Heart left ventricle (tissue), 16 donors: Measurements from ENCODE around the gene PDE7B. TPM values are rescaled to one million over a fixed set of nuclear protein-coding genes. Genes with fewer than 3 reads are reported as not detected.

Source experiments
- ATAC-seq, 4 donors: fragments of 200-7000 bp; cut with Tn5 transposase; one replicate each; pipeline ENCODE4 v1.9.1; 2020 to 2022; ENCODE audit warnings: moderate library complexity in 4 of 4, mild to moderate bottlenecking in 3 of 4, moderate number of reproducible peaks in 1 of 4
- DNase-seq, 5 donors: peaks; one replicate each; pipeline ENCODE4 v3.0.0-alpha.2; 2020
- H3K27ac ChIP-seq, 12 donors: fragments of 200-600 bp; sonication (generic) in 4 of 12; one replicate each; pipeline versions ENCODE4 v1.5.0 to v1.8.0; 2016 to 2022; ENCODE audit warnings: mild to moderate bottlenecking in 2 of 12
- H3K27me3 ChIP-seq, 9 donors: fragments of 200-600 bp; sonication (generic) in 2 of 9; one replicate each; pipeline versions ENCODE4 v1.5.1 to v1.8.0; 2016 to 2022; ENCODE audit warnings: mild to moderate bottlenecking in 3 of 9
- H3K36me3 ChIP-seq, 9 donors: fragments of 200-600 bp; sonication (generic) in 2 of 9; one replicate each; pipeline versions ENCODE4 v1.5.0 to v1.8.0; 2018 to 2022; ENCODE audit warnings: mild to moderate bottlenecking in 2 of 9
- H3K4me1 ChIP-seq, 12 donors: fragments of 200-600 bp; sonication (generic) in 4 of 12; one replicate each; pipeline versions ENCODE4 v1.5.0 to v1.8.0; 2016 to 2022; ENCODE audit warnings: mild to moderate bottlenecking in 3 of 12
- H3K4me3 ChIP-seq, 12 donors: fragments of 200-600 bp; sonication (generic) in 4 of 12; one replicate each; pipeline versions ENCODE4 v1.5.0 to v1.8.0; 2017 to 2022; ENCODE audit warnings: mild to moderate bottlenecking in 9 of 12, moderate library complexity in 4 of 12
- H3K9me3 ChIP-seq, 12 donors: fragments of 200-600 bp; sonication (generic) in 4 of 12; one replicate each; pipeline versions ENCODE4 v1.5.0 to v1.8.0; 2016 to 2022; ENCODE audit warnings: mild to moderate bottlenecking in 1 of 12
- POLR2A ChIP-seq, 2 donors: fragments of 450-650 bp; IDR thresholded peaks; one replicate each; pipeline ENCODE4 v1.6.1; 2017; ENCODE audit warnings: antibody characterized with exemption in 2 of 2, mild to moderate bottlenecking in 2 of 2, moderate library complexity in 2 of 2
- WGBS, 4 donors: extraction: QIAGEN DNeasy Blood & Tissue Kit in 2 of 4; methylation state at CpG; one replicate each; pipeline versions ENCODE4 v1.1.5 to v1.1.7; 2013 to 2018; 5-methylcytosine and 5-hydroxymethylcytosine counted together
- intact Hi-C, 10 donors: fragments of 100-400 bp; cut with DNase I; formaldehyde crosslinking; loops; one replicate each; pipeline versions ENCODE4 v1.11.1 to v1.14.2; 2022
- polyA plus RNA-seq, 2 donors: library from polyadenylated mRNA; stranded (reverse); fragments of 200-250 nt; gene quantifications; one replicate each; pipeline ENCODE4 v1.2.3, GENCODE V29; 2013
- total RNA-seq, 9 donors: library from RNA; depleted of rRNA in 2 of 9; stranded (reverse); fragments of >200 nt in 2 of 9; fragmentation: NEBNext Ultra II Directional in 3 of 9; extraction: Animal tissue kit (Norgen Biotek cat#: 25700) in 3 of 9; gene quantifications; one replicate each; pipeline versions ENCODE4 v1.1.0 to v1.2.4, GENCODE V29; 2016 to 2023
- TF ChIP-seq, protein P1 (sequence below), 12 donors: fragments of 200-600 bp; sonication (generic) in 4 of 12; IDR thresholded peaks; one replicate each; pipeline versions ENCODE4 v1.5.0 to v1.8.0; 2018 to 2022; ENCODE audit warnings: antibody characterized with exemption in 12 of 12, mild to moderate bottlenecking in 5 of 12
- donor health status: ischemic (EF 13 %, LVEDD 7.1; RV severe dilation, severe dysfunction).
- donor health status: healthy with polysubstance abuse.
- donor health status: DM: no; HTN: yes; CAD: no.
- donor health status: DM: no; HTN: no; CAD: no.
- donor health status: ischemic (EF 25% LVEDD 6.9; RV normal size, moderate dysfunction).
- donor health status: ischemic (EF 25% LVEDD 5.7; RV mildly dilated, moderate dysfunction).
- donor health status: healthy.
- donor health status: DM: yes; HTN: yes; CAD: no.
- donor health status: ischemic (EF 35%, LVEDD 5.7; RV mildly dilated, moderate dysfunction).
- donor health status: nonischemic (EF 11% LVEDD 7.7; RV severe dilation, severe dysfunction).
- donor health status: DM: yes; HTN: yes; CAD: no.
- donor health status: PGD.
- donor health status: ischemic (EF 29% LVEDD 5.4; RV normal size, mild dysfunction).
- donor health status: nonischemic (EF 23%, LVEDD 6.1; RV moderate dilation, normal function).

Gene PDE7B
- total and polyA plus RNA-seq, 11 donors: 4.4 to 29.1 (median 9.0) TPM

DNA sequence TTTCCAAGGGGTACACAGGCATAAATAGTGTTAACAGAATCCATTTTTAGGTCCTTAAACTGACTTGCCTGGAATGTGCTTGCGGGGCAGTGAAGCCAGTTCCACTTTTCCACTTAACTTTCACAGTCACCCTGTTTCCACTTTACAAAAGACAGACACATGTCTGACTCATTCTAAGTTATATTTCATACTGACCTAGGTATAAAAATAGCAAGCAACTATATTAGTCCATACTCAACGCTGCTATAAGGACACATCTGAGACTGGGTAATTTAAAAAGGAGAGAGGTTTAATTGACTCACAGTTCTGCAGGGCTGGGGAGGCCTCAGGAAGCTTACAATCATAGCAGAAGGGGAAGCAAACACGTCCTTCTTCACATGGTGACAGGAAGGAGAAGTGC, 310.4 kb downstream of the PDE7B start:
- Histone ChIP-seq H3K27ac (peak overlapping the region in 11 of 12 donors; percentile 19 to 73 (median 48)), H3K36me3 (peaks cover 0 to 44% (median 6%) of the 10 kb centered on the region in 9 donors), H3K4me1 (peaks cover 0 to 39% (median 11%) of the 10 kb centered on the region in 12 donors), H3K9me3 (no peaks in the 10 kb centered on the region), H3K27me3 (no peaks in the 10 kb centered on the region), H3K4me3 (no peak overlapping the region)
- 53 to 62% (median 55%) methylated on average over 3 of the region's 3 CpGs for WGBS, 4 donors
- intact Hi-C loops: no loop called here
- TF ChIP-seq, protein P1, sequence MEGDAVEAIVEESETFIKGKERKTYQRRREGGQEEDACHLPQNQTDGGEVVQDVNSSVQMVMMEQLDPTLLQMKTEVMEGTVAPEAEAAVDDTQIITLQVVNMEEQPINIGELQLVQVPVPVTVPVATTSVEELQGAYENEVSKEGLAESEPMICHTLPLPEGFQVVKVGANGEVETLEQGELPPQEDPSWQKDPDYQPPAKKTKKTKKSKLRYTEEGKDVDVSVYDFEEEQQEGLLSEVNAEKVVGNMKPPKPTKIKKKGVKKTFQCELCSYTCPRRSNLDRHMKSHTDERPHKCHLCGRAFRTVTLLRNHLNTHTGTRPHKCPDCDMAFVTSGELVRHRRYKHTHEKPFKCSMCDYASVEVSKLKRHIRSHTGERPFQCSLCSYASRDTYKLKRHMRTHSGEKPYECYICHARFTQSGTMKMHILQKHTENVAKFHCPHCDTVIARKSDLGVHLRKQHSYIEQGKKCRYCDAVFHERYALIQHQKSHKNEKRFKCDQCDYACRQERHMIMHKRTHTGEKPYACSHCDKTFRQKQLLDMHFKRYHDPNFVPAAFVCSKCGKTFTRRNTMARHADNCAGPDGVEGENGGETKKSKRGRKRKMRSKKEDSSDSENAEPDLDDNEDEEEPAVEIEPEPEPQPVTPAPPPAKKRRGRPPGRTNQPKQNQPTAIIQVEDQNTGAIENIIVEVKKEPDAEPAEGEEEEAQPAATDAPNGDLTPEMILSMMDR (IDR thresholded peaks at IDR 0.05): no peak
- TF ChIP-seq POLR2A (IDR thresholded peaks at IDR 0.05): no peak
- DNase-seq (no peak), ATAC-seq (peak in 3 of 4 donors; percentile 60 to 75 (median 74))

DNA sequence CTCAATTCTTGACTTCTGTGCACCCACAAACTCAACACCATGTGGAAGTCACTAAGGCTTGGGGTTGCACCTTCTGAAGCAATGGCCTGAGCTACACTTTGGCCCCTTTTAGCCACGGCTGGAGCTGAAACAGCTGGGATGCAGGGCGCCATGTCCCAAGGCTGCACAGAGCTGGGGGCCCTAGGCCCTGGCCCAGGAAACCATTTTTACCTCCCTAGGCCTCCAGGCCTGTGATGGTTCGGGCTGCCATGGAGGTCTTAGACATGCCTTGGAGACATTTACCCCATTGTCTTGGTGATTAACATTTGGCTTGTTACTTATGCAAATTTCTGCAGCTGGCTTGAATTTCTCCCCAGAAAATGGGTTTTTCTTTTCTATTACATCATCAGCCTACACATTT, 311.8 kb downstream of the PDE7B start:
- no peak for TF ChIP-seq POLR2A (IDR thresholded peaks at IDR 0.05)
- TF ChIP-seq, protein P1 (IDR thresholded peaks at IDR 0.05): no peak
- intact Hi-C loops: no loop called here
- no peak overlapping the region for H3K27ac ChIP-seq
- no peaks in the 10 kb centered on the region for H3K9me3 ChIP-seq
- H3K4me3 ChIP-seq: no peak overlapping the region
- H3K27me3 ChIP-seq: no peaks in the 10 kb centered on the region
- ATAC-seq (no peak), DNase-seq (no peak)
- H3K36me3 ChIP-seq: peaks cover 0 to 35% (median 6%) of the 10 kb centered on the region in 9 donors
- H3K4me1 ChIP-seq: peaks cover 0 to 32% (median 6%) of the 10 kb centered on the region in 12 donors
- WGBS, 4 donors: 95 to 98% (median 97%) methylated on average over 3 of the region's 3 CpGs

DNA sequence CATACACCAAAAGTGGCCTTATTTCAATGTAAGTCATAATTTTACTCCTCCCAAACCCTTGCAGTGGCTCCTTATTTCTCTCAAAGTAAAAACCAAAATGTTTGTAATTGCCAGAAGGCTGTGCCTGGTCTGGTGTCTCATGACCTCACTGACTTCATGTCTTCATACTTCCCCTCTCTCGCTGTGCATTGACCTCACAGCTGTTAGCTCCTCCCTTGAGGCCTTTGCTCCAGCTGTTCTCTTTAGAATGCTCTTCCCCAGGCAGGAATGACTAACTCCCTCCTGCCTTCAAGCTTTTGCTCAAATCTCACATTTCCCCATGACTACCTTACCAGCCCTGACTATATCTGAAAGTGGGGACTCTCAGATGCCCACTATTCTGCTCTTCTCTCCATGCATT, 315.3 kb downstream of the PDE7B start:
- ATAC-seq (peak in 2 of 4 donors; percentile 48 to 68), DNase-seq (peak in 2 of 5 donors; percentile 29 to 40)
- Histone ChIP-seq H3K9me3 (no peaks in the 10 kb centered on the region), H3K27me3 (no peaks in the 10 kb centered on the region), H3K4me1 (peaks cover 0 to 6% (median 0%) of the 10 kb centered on the region in 12 donors), H3K36me3 (peaks cover 0 to 44% (median 12%) of the 10 kb centered on the region in 9 donors), H3K4me3 (no peak overlapping the region), H3K27ac (peak overlapping the region in 1 of 12 donors; percentile 3)
- no peak for TF ChIP-seq POLR2A (IDR thresholded peaks at IDR 0.05)
- TF ChIP-seq, protein P1 (IDR thresholded peaks at IDR 0.05): no peak
- intact Hi-C loops: no loop called here
- WGBS, 4 donors: 76 to 86% (median 81%) methylated on average over 1 of the region's 1 CpG

DNA sequence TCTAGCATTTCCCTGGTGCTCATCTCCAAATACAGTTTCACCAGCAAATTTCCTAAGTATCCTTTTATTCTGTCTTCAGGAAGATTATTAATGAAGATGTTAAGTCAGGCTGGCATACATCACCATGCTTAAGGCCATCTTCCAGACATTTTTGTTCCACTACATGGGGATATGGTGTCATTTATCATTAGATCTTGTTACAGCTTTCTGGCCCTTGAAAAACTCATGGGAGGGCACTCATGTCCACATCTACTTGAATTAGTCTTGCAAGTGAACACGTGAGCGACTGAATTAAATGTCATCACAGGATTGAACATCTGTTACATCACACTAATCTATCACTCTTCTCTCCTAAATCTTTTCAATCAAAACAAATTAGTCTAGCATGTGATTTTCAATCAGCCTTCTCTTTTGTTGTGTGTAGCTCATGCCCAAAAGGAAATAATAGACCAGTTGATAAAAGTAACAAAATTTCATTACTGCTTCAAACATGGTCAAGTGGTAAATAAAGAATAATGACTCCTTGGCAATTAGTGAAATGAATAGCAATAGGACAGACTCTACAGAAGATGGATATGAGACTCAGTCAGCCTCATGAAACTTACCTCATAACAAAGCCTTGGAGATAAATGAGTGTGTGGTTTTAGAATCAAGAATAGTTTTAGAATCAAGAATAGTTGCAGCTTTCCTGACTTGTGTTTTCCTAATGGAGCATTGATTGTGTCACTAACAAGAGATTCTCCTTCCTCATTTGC, 318.1 kb downstream of the PDE7B start:
- TF ChIP-seq, protein P1 (IDR thresholded peaks at IDR 0.05): no peak
- H3K4me3 ChIP-seq: no peak overlapping the region
- WGBS, 4 donors: 89 to 96% (median 95%) methylated on average over 2 of the region's 2 CpGs
- intact Hi-C loops: loop anchor here in 1 of 10 donors (10.0 kb wide), 1 partner anchor 45 kb away; no protein-coding TSS in a partner anchor
- no peak for ATAC-seq
- H3K27ac ChIP-seq: no peak overlapping the region
- H3K36me3 ChIP-seq: peaks cover 0 to 46% (median 12%) of the 10 kb centered on the region in 9 donors
- H3K9me3 ChIP-seq: peaks cover 0 to 4% (median 0%) of the 10 kb centered on the region in 12 donors
- DNase-seq: no peak
- peaks cover 0 to 13% (median 13%) of the 10 kb centered on the region in 12 donors for H3K4me1 ChIP-seq
- no peaks in the 10 kb centered on the region for H3K27me3 ChIP-seq
